Right lobe of liver (tissue), 6 donors: ENCODE data around the gene FANCE. TPM values are rescaled to one million over a fixed set of nuclear protein-coding genes. Genes with fewer than 3 reads are reported as not detected.
A peak's percentile ranks its signal among the peaks of the same experiment; 100 is the strongest.

Experiments
- ATAC-seq, 4 donors: fragments of 200-7000 bp; cut with Tn5 transposase; one replicate each; pipeline ENCODE4 v1.9.1; 2020; ENCODE audit warnings: mild to moderate bottlenecking in 4 of 4, moderate library complexity in 4 of 4
- DNase-seq, 3 donors: peaks; one replicate each; pipeline ENCODE4 v3.0.0-alpha.2; 2020
- H3K27ac ChIP-seq, 3 donors: fragments of 200-600 bp; one replicate each; pipeline ENCODE4 v1.8.0; 2022
- H3K27me3 ChIP-seq, 2 donors: fragments of 200-600 bp; one replicate each; pipeline ENCODE4 v1.8.0; 2022
- H3K36me3 ChIP-seq, 4 donors: fragments of 200-600 bp; sonication (generic) in 1 of 4; one replicate each; pipeline versions ENCODE4 v1.5.1 to v1.8.0; 2017 to 2022; ENCODE audit warnings: control low read depth in 1 of 4
- H3K4me1 ChIP-seq, 4 donors: fragments of 200-600 bp; sonication (generic) in 1 of 4; one replicate each; pipeline versions ENCODE4 v1.5.1 to v1.8.0; 2017 to 2022; ENCODE audit warnings: control low read depth in 1 of 4
- H3K4me3 ChIP-seq, 3 donors: fragments of 200-600 bp; one replicate each; pipeline ENCODE4 v1.8.0; 2022
- H3K9me3 ChIP-seq, 4 donors: fragments of 200-600 bp; sonication (generic) in 1 of 4; one replicate each; pipeline versions ENCODE4 v1.5.1 to v1.8.0; 2017 to 2022; ENCODE audit warnings: control low read depth in 1 of 4
- CTCF ChIP-seq, 4 donors: fragments of 200-600 bp in 3 of 4; fragments of 450-650 bp in 1 of 4; IDR thresholded peaks; one replicate each; pipeline versions ENCODE4 v1.5.1 to v1.8.0; 2016 to 2022; ENCODE audit warnings: antibody characterized with exemption in 4 of 4, mild to moderate bottlenecking in 2 of 4
- POLR2A ChIP-seq: fragments of 450-650 bp; IDR thresholded peaks from one replicate; pipeline ENCODE4 v1.6.1; 2017; ENCODE audit warnings: antibody characterized with exemption, mild to moderate bottlenecking
- WGBS: methylation state at CpG from one replicate; pipeline ENCODE4 v1.1.6; 2018; ENCODE audit warnings: low coverage, low lambda C conversion rate; ENCODE audit not compliant: insufficient coverage; ENCODE audit errors: missing lambda C conversion rate; 5-methylcytosine and 5-hydroxymethylcytosine counted together
- intact Hi-C, 2 donors: fragments of 100-400 bp; cut with DNase I; formaldehyde crosslinking; loops; one replicate each; pipeline versions ENCODE4 v1.11.2 to v1.14.1; 2022
- total RNA-seq, 6 experiments: library from RNA; depleted of rRNA in 2 of 6; stranded (reverse); fragments of >200 nt in 2 of 6; fragmentation: NEBNext Ultra II Directional in 3 of 6; extraction: Animal tissue kit (Norgen Biotek cat#: 25700) in 3 of 6; gene quantifications; one replicate each; pipeline versions ENCODE4 v1.1.0 to v1.2.4, GENCODE V29; 2016 to 2023
- donor health status: DM: no; HTN: yes; CAD: no.
- donor health status: DM: no; HTN: no; CAD: no.
- donor health status: DM: no; HTN: no; CAD: no.
- donor health status: DM: no; HTN: yes; CAD: no.
- donor health status: DM: no; HTN: yes; CAD: no.

Gene FANCE
- total RNA-seq, 6 experiments from 2014 or later: 0.44 to 1.7 (median 0.95) TPM

- H3K9me3 ChIP-seq: no peaks in the 10 kb centered on the region
- ATAC-seq: peak; percentile 84 to 93 (median 90)
- H3K4me3 ChIP-seq: no peak overlapping the region
- peak; percentile 80 to 95 (median 90) for DNase-seq
- no peaks in the 10 kb centered on the region for H3K27me3 ChIP-seq
- no peaks in the 10 kb centered on the region for H3K36me3 ChIP-seq
- intact Hi-C loops: no loop called here
- TF ChIP-seq POLR2A (no peak), CTCF (IDR thresholded peaks at IDR 0.05) (peak; percentile 54 to 65 (median 57))
- no peak overlapping the region for H3K27ac ChIP-seq
- H3K4me1 ChIP-seq: peaks cover 0 to 26% (median 7%) of the 10 kb centered on the region in 4 donors
- WGBS: 31% methylated on average over 5 of the region's 7 CpGs
Observed at GRCh38 chr6:35415065-35415891, 36.9 kb upstream of the FANCE start.

GRCh38 chr6:35417979-35418661, 34.0 kb upstream of the FANCE start:
- no peak overlapping the region for H3K27ac ChIP-seq
- no peaks in the 10 kb centered on the region for H3K36me3 ChIP-seq
- no peaks in the 10 kb centered on the region for H3K9me3 ChIP-seq
- H3K27me3 ChIP-seq: no peaks in the 10 kb centered on the region
- peak; percentile 65 to 95 (median 87) for DNase-seq
- peak; percentile 49 to 83 (median 73) for ATAC-seq
- TF ChIP-seq CTCF (IDR thresholded peaks at IDR 0.05): peak in 1 of 4 donors; percentile 26
- TF ChIP-seq POLR2A: peak; percentile 63
- no peak overlapping the region for H3K4me3 ChIP-seq
- 34% methylated on average over 10 of the region's 14 CpGs for WGBS
- intact Hi-C loops: no loop called here
- H3K4me1 ChIP-seq: peaks cover 0 to 26% (median 7%) of the 10 kb centered on the region in 4 donors

- Histone ChIP-seq H3K4me3 (no peak overlapping the region), H3K36me3 (peaks cover 0 to 6% (median 1%) of the 10 kb centered on the region in 4 donors), H3K27ac (no peak overlapping the region), H3K27me3 (no peaks in the 10 kb centered on the region), H3K9me3 (no peaks in the 10 kb centered on the region), H3K4me1 (peaks cover 0 to 26% (median 7%) of the 10 kb centered on the region in 4 donors)
- intact Hi-C loops: no loop called here
- 62% methylated on average over 4 of the region's 5 CpGs for WGBS
- TF ChIP-seq CTCF (IDR thresholded peaks at IDR 0.05) (no peak), POLR2A (no peak)
- DNase-seq (no peak), ATAC-seq (no peak)
Observed at GRCh38 chr6:35419417-35419816, 32.7 kb upstream of the FANCE start.

GRCh38 chr6:35419961-35420360, 32.2 kb upstream of the FANCE start:
- Histone ChIP-seq H3K4me1 (peaks cover 0 to 21% (median 4%) of the 10 kb centered on the region in 4 donors), H3K27me3 (no peaks in the 10 kb centered on the region), H3K36me3 (peaks cover 0 to 8% (median 2%) of the 10 kb centered on the region in 4 donors), H3K4me3 (no peak overlapping the region), H3K9me3 (no peaks in the 10 kb centered on the region), H3K27ac (no peak overlapping the region)
- WGBS: 100% methylated on average over 1 of the region's 14 CpGs
- TF ChIP-seq CTCF (IDR thresholded peaks at IDR 0.05) (no peak), POLR2A (no peak)
- ATAC-seq (no peak), DNase-seq (no peak)
- intact Hi-C loops: no loop called here
